NCI-H128 (cell line): Measurements from ENCODE around the gene C3.

Experiments
- DNase-seq: peaks from one replicate; lab custom pipeline; 2025; ENCODE audit not compliant: unreplicated experiment; lab: John Stamatoyannopoulos, UW

The C3 gene

GRCh38 chr19:6745965-6746364 lies 25.5 kb upstream of the C3 start:
- no peak for DNase-seq

- DNase-seq: no peak
Observed at GRCh38 chr19:6744381-6745301, 24.2 kb upstream of the C3 start.

- no peak for DNase-seq
Observed at GRCh38 chr19:6743714-6744380, 23.4 kb upstream of the C3 start.

- DNase-seq: no peak
Observed at GRCh38 chr19:6743066-6743465, 22.6 kb upstream of the C3 start.

- no peak for DNase-seq
Observed at GRCh38 chr19:6740589-6741343, 20.3 kb upstream of the C3 start.

GRCh38 chr19:6739883-6740588 lies 19.6 kb upstream of the C3 start:
- no peak for DNase-seq

GRCh38 chr19:6739390-6739882 lies 19.0 kb upstream of the C3 start, which contains the start of gene TRIP10:
TRIP10 (plus strand) TSS chr19:6739680; CDS start chr19:6739762, 82 bp downstream.
- no peak for DNase-seq

GRCh38 chr19:6738787-6739389 lies 18.4 kb upstream of the C3 start:
- no peak for DNase-seq

- DNase-seq: no peak
Observed at GRCh38 chr19:6737873-6738786, 17.7 kb upstream of the C3 start.

GRCh38 chr19:6737284-6737872 lies 16.9 kb upstream of the C3 start, which contains the start of gene GPR108:
GPR108 (minus strand) TSS chr19:6737580; CDS start chr19:6737576, 4 bp downstream.
- peak; percentile 94 for DNase-seq

- DNase-seq: no peak
Observed at GRCh38 chr19:6736917-6737283, 16.4 kb upstream of the C3 start.

- no peak for DNase-seq
Observed at GRCh38 chr19:6736169-6736916, 15.9 kb upstream of the C3 start.

- no peak for DNase-seq
Observed at GRCh38 chr19:6735181-6735911, 14.9 kb upstream of the C3 start.

- no peak for DNase-seq
Observed at GRCh38 chr19:6734096-6734696, 13.7 kb upstream of the C3 start.

- DNase-seq: no peak
Observed at GRCh38 chr19:6733338-6734095, 13.1 kb upstream of the C3 start.

GRCh38 chr19:6732803-6733337 lies 12.4 kb upstream of the C3 start:
- DNase-seq: no peak
